PFSK-1 (cell line): ENCODE data around the gene PIK3C2A.

Source experiments
- FOXP2 ChIP-seq: optimal IDR thresholded peaks from 2 replicates; pipeline ENCODE3; 2011; ENCODE audit warnings: borderline replicate concordance, control low read depth, inconsistent platforms; ENCODE audit not compliant: insufficient read depth; ENCODE audit errors: extremely low read length, extremely low read depth
- POLR2AphosphoS5 ChIP-seq: IDR thresholded peaks from 2 replicates; pipeline ENCODE4 v1.6.1; 2012; ENCODE audit warnings: low read depth, mild to moderate bottlenecking, control low read depth, low read length, moderate library complexity
- REST ChIP-seq, 2 experiments: IDR thresholded peaks; 2 replicates each; pipeline versions ENCODE4 v1.6.1 to v1.8.0; 2011 to 2012; ENCODE audit warnings: low read depth in 2 of 2, low read length in 2 of 2, control low read depth in 1 of 2, inconsistent platforms in 1 of 2, mild to moderate bottlenecking in 1 of 2, moderate library complexity in 1 of 2; ENCODE audit not compliant: insufficient read depth in 1 of 2
- SIN3A ChIP-seq: IDR thresholded peaks from 2 replicates; pipeline ENCODE4 v1.6.1; 2012; ENCODE audit warnings: mild to moderate bottlenecking, low read length, moderate library complexity, borderline replicate concordance; ENCODE audit not compliant: insufficient read depth
- TAF1 ChIP-seq: IDR thresholded peaks from 2 replicates; pipeline ENCODE4 v1.6.1; 2012; ENCODE audit warnings: low read length, control low read depth, borderline replicate concordance; ENCODE audit not compliant: insufficient read depth

Gene PIK3C2A

GRCh38 chr11:17183836-17184235, 23.9 kb downstream of the PIK3C2A start:
- TF ChIP-seq POLR2AphosphoS5 (no peak), SIN3A (no peak), FOXP2 (no peak), REST (IDR thresholded peaks at IDR 0.05; ENCODE audit: insufficient read depth in 1 of 2, low read depth in 2 of 2, low read length in 2 of 2) (no peak), TAF1 (no peak)

- TF ChIP-seq POLR2AphosphoS5: no peak
- TF ChIP-seq FOXP2: no peak
- no peak for TF ChIP-seq SIN3A
- TF ChIP-seq TAF1: no peak
- TF ChIP-seq REST (IDR thresholded peaks at IDR 0.05; ENCODE audit: insufficient read depth in 1 of 2, low read depth in 2 of 2, low read length in 2 of 2): no peak
Observed at GRCh38 chr11:17179970-17180369, 27.8 kb downstream of the PIK3C2A start.

GRCh38 chr11:17173332-17173731, 34.5 kb downstream of the PIK3C2A start:
- no peak for TF ChIP-seq POLR2AphosphoS5
- TF ChIP-seq TAF1: no peak
- TF ChIP-seq REST (IDR thresholded peaks at IDR 0.05; ENCODE audit: insufficient read depth in 1 of 2, low read depth in 2 of 2, low read length in 2 of 2): no peak
- TF ChIP-seq FOXP2: no peak
- no peak for TF ChIP-seq SIN3A

GRCh38 chr11:17171916-17172315, 35.9 kb downstream of the PIK3C2A start:
- TF ChIP-seq POLR2AphosphoS5: no peak
- no peak for TF ChIP-seq TAF1
- TF ChIP-seq REST (IDR thresholded peaks at IDR 0.05; ENCODE audit: insufficient read depth in 1 of 2, low read depth in 2 of 2, low read length in 2 of 2): no peak
- TF ChIP-seq SIN3A: no peak
- no peak for TF ChIP-seq FOXP2

GRCh38 chr11:17171343-17171742, 36.4 kb downstream of the PIK3C2A start:
- TF ChIP-seq TAF1 (no peak), FOXP2 (no peak), POLR2AphosphoS5 (no peak), REST (IDR thresholded peaks at IDR 0.05; ENCODE audit: insufficient read depth in 1 of 2, low read depth in 2 of 2, low read length in 2 of 2) (no peak), SIN3A (no peak)
